Heart left ventricle (tissue), 16 donors: ENCODE data around the gene SCP2. TPM values are rescaled to one million over a fixed set of nuclear protein-coding genes. Genes with fewer than 3 reads are reported as not detected.

Experiments
- ATAC-seq, 4 donors: fragments of 200-7000 bp; cut with Tn5 transposase; one replicate each; pipeline ENCODE4 v1.9.1; 2020 to 2022; ENCODE audit warnings: moderate library complexity in 4 of 4, mild to moderate bottlenecking in 3 of 4, moderate number of reproducible peaks in 1 of 4
- DNase-seq, 5 donors: peaks; one replicate each; pipeline ENCODE4 v3.0.0-alpha.2; 2020
- H3K27ac ChIP-seq, 12 donors: fragments of 200-600 bp; sonication (generic) in 4 of 12; one replicate each; pipeline versions ENCODE4 v1.5.0 to v1.8.0; 2016 to 2022; ENCODE audit warnings: mild to moderate bottlenecking in 2 of 12
- H3K27me3 ChIP-seq, 9 donors: fragments of 200-600 bp; sonication (generic) in 2 of 9; one replicate each; pipeline versions ENCODE4 v1.5.1 to v1.8.0; 2016 to 2022; ENCODE audit warnings: mild to moderate bottlenecking in 3 of 9
- H3K36me3 ChIP-seq, 9 donors: fragments of 200-600 bp; sonication (generic) in 2 of 9; one replicate each; pipeline versions ENCODE4 v1.5.0 to v1.8.0; 2018 to 2022; ENCODE audit warnings: mild to moderate bottlenecking in 2 of 9
- H3K4me1 ChIP-seq, 12 donors: fragments of 200-600 bp; sonication (generic) in 4 of 12; one replicate each; pipeline versions ENCODE4 v1.5.0 to v1.8.0; 2016 to 2022; ENCODE audit warnings: mild to moderate bottlenecking in 3 of 12
- H3K4me3 ChIP-seq, 12 donors: fragments of 200-600 bp; sonication (generic) in 4 of 12; one replicate each; pipeline versions ENCODE4 v1.5.0 to v1.8.0; 2017 to 2022; ENCODE audit warnings: mild to moderate bottlenecking in 9 of 12, moderate library complexity in 4 of 12
- H3K9me3 ChIP-seq, 12 donors: fragments of 200-600 bp; sonication (generic) in 4 of 12; one replicate each; pipeline versions ENCODE4 v1.5.0 to v1.8.0; 2016 to 2022; ENCODE audit warnings: mild to moderate bottlenecking in 1 of 12
- CTCF ChIP-seq, 12 donors: fragments of 200-600 bp; sonication (generic) in 4 of 12; IDR thresholded peaks; one replicate each; pipeline versions ENCODE4 v1.5.0 to v1.8.0; 2018 to 2022; ENCODE audit warnings: antibody characterized with exemption in 12 of 12, mild to moderate bottlenecking in 5 of 12
- POLR2A ChIP-seq, 2 donors: fragments of 450-650 bp; IDR thresholded peaks; one replicate each; pipeline ENCODE4 v1.6.1; 2017; ENCODE audit warnings: antibody characterized with exemption in 2 of 2, mild to moderate bottlenecking in 2 of 2, moderate library complexity in 2 of 2
- WGBS, 4 donors: extraction: QIAGEN DNeasy Blood & Tissue Kit in 2 of 4; methylation state at CpG; one replicate each; pipeline versions ENCODE4 v1.1.5 to v1.1.7; 2013 to 2018; 5-methylcytosine and 5-hydroxymethylcytosine counted together
- intact Hi-C, 10 donors: fragments of 100-400 bp; cut with DNase I; formaldehyde crosslinking; loops; one replicate each; pipeline versions ENCODE4 v1.11.1 to v1.14.2; 2022
- polyA plus RNA-seq, 2 donors: library from polyadenylated mRNA; stranded (reverse); fragments of 200-250 nt; gene quantifications; one replicate each; pipeline ENCODE4 v1.2.3, GENCODE V29; 2013
- total RNA-seq, 9 donors: library from RNA; depleted of rRNA in 2 of 9; stranded (reverse); fragments of >200 nt in 2 of 9; fragmentation: NEBNext Ultra II Directional in 3 of 9; extraction: Animal tissue kit (Norgen Biotek cat#: 25700) in 3 of 9; gene quantifications; one replicate each; pipeline versions ENCODE4 v1.1.0 to v1.2.4, GENCODE V29; 2016 to 2023
- donor health status: ischemic (EF 13 %, LVEDD 7.1; RV severe dilation, severe dysfunction).
- donor health status: healthy with polysubstance abuse.
- donor health status: DM: no; HTN: yes; CAD: no.
- donor health status: DM: no; HTN: no; CAD: no.
- donor health status: ischemic (EF 25% LVEDD 6.9; RV normal size, moderate dysfunction).
- donor health status: ischemic (EF 25% LVEDD 5.7; RV mildly dilated, moderate dysfunction).
- donor health status: healthy.
- donor health status: DM: yes; HTN: yes; CAD: no.
- donor health status: ischemic (EF 35%, LVEDD 5.7; RV mildly dilated, moderate dysfunction).
- donor health status: nonischemic (EF 11% LVEDD 7.7; RV severe dilation, severe dysfunction).
- donor health status: DM: yes; HTN: yes; CAD: no.
- donor health status: PGD.
- donor health status: ischemic (EF 29% LVEDD 5.4; RV normal size, mild dysfunction).
- donor health status: nonischemic (EF 23%, LVEDD 6.1; RV moderate dilation, normal function).

Gene SCP2
- total and polyA plus RNA-seq, 11 donors = 83.4 to 143 (median 132) TPM

GRCh38 chr1:53087332-53088285 is 160.5 kb downstream of the SCP2 start:
- peak overlapping the region in 4 of 12 donors; percentile 19 to 56 (median 35) for H3K27ac ChIP-seq
- ATAC-seq = peak in 1 of 4 donors; percentile 47

GRCh38 chr1:53088616-53089300 is 161.7 kb downstream of the SCP2 start:
- intact Hi-C loops = no loop called here
- peaks cover 0 to 4% (median 0%) of the 10 kb centered on the region in 9 donors for H3K36me3 ChIP-seq
- DNase-seq = no peak
- no peak for ATAC-seq
- peak overlapping the region in 1 of 12 donors; percentile 27 for H3K4me3 ChIP-seq
- H3K9me3 ChIP-seq = no peaks in the 10 kb centered on the region
- TF ChIP-seq POLR2A (IDR thresholded peaks at IDR 0.05) (no peak), CTCF (IDR thresholded peaks at IDR 0.05) (no peak)
- peaks cover 0 to 43% (median 12%) of the 10 kb centered on the region in 12 donors for H3K4me1 ChIP-seq
- no peaks in the 10 kb centered on the region for H3K27me3 ChIP-seq
- no peak overlapping the region for H3K27ac ChIP-seq
- WGBS, 4 donors = 86 to 88% (median 87%) methylated on average over 16 to 19 of the region's 19 CpGs

More at GRCh38 chr1:53087332-53088285, 160.5 kb downstream of the SCP2 start:
- Histone ChIP-seq H3K27me3 (no peaks in the 10 kb centered on the region), H3K4me3 (no peak overlapping the region), H3K9me3 (no peaks in the 10 kb centered on the region), H3K4me1 (peaks cover 0 to 43% (median 12%) of the 10 kb centered on the region in 12 donors), H3K36me3 (peaks cover 0 to 12% (median 0%) of the 10 kb centered on the region in 9 donors)
- WGBS, 4 donors = 85 to 89% (median 87%) methylated on average over 20 to 27 of the region's 27 CpGs
- TF ChIP-seq POLR2A (IDR thresholded peaks at IDR 0.05) = no peak
- no peak for TF ChIP-seq CTCF (IDR thresholded peaks at IDR 0.05)
- peak in 1 of 5 donors; percentile 59 for DNase-seq
- intact Hi-C loops = no loop called here

- no peaks in the 10 kb centered on the region for H3K9me3 ChIP-seq
- H3K4me1 ChIP-seq = peaks cover 0 to 47% (median 17%) of the 10 kb centered on the region in 12 donors
- H3K27me3 ChIP-seq = no peaks in the 10 kb centered on the region
- intact Hi-C loops = loop anchor here in 1 of 10 donors (10.0 kb wide), 1 partner anchor 85 kb away; no protein-coding TSS in a partner anchor
- peak overlapping the region in 2 of 12 donors; percentile 24 to 56 for H3K27ac ChIP-seq
- 78 to 91% (median 85%) methylated on average over 9 to 11 of the region's 11 CpGs for WGBS, 4 donors
- TF ChIP-seq CTCF (IDR thresholded peaks at IDR 0.05) (no peak), POLR2A (IDR thresholded peaks at IDR 0.05) (no peak)
- H3K4me3 ChIP-seq = peak overlapping the region in 5 of 12 donors; percentile 9 to 27 (median 17)
- no peak for ATAC-seq
- DNase-seq = no peak
- peaks cover 0 to 4% (median 0%) of the 10 kb centered on the region in 9 donors for H3K36me3 ChIP-seq
Measured at GRCh38 chr1:53089478-53090226, 162.6 kb downstream of the SCP2 start.
